Activated CD4-positive, alpha-beta T cell treated with anti-CD3 and anti-CD28 coated beads, Interleukin-2, amount 10 ng/mL, durations not matched to agents 7 days and 5 days (primary cell): Measurements from ENCODE around the gene ABR. TPM values are rescaled to one million over a fixed set of nuclear protein-coding genes. Genes with fewer than 3 reads are reported as not detected.
"Not testable (repeated sequence)": the region's sequence is repeated elsewhere in the genome, so short reads cannot be mapped to it uniquely, and the experiment has no call there.

Source experiments
- CTCF ChIA-PET: fragments of 350-600 bp; sonication (Branson Sonifier 250); formaldehyde crosslinking; loops from one replicate; lab custom pipeline; 2021; ENCODE audit warnings: antibody characterized with exemption; lab: Charles Lee
- POLR2A ChIA-PET: fragments of 350-600 bp; sonication (Branson Sonifier 250); formaldehyde crosslinking; loops from one replicate; lab custom pipeline; 2021; ENCODE audit warnings: antibody characterized with exemption; lab: Charles Lee
- DNase-seq: peaks from one replicate; pipeline ENCODE4 v3.0.0-alpha.2; 2020
- H3K27ac Mint-ChIP-seq: one replicate; pipeline ENCODE4 v1.8.0; 2021; ENCODE audit warnings: mild to moderate bottlenecking, moderate library complexity, mixed read lengths
- H3K27me3 Mint-ChIP-seq: one replicate; pipeline ENCODE4 v1.8.0; 2021; ENCODE audit warnings: mixed read lengths
- H3K36me3 Mint-ChIP-seq: one replicate; pipeline ENCODE4 v1.8.0; 2021; ENCODE audit warnings: low read depth, mixed read lengths
- H3K4me1 Mint-ChIP-seq: one replicate; pipeline ENCODE4 v1.8.0; 2021; ENCODE audit warnings: mixed read lengths
- H3K4me3 Mint-ChIP-seq: one replicate; pipeline ENCODE4 v1.8.0; 2021; ENCODE audit warnings: mild to moderate bottlenecking, moderate library complexity, mixed read lengths
- H3K9me3 Mint-ChIP-seq: one replicate; pipeline ENCODE4 v1.8.0; 2021; ENCODE audit warnings: mixed read lengths
- total RNA-seq, 2 experiments: library from RNA; stranded (reverse); gene quantifications; one replicate each; pipeline ENCODE4 v1.2.3, GENCODE V29; 2021

ABR gene
- total RNA-seq, 2 experiments from 2014 or later: 145 to 163 TPM

DNA sequence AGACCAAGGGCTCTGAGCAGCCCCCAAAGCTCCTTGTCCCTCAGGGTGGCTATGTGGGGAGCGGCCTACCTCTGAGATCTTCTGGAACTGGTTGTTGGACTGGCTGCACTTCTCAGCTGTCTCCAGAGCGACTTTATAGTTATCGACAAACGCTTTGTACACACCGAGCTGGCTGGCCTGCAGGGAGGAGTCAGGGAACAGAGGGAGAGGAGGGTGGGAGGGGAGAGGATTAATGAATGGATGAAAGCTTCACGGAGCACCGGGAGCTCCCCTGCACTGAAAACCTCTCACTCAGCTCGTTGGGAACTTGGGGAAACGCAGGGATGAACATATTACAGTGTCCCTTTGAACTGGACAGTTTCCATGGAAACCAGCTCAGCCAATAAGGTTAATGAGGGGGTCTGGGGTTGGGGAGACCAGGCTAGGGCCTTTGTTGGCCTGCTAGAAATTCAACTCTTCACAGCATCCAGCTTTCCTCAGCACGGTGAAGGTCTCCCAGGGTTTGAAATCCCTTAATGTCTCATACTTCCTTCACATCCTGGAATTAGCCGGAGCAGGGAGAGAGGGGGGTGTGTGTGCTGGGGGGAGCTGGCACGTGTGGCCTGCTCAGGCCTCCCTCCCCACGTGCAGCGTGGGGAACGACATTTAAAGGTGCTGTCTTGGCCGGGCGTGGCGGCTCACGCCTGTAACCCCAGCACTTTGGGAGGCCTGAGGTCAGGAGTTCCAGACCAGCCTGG, 96.2 kb downstream of the ABR start:
- Mint-ChIP-seq H3K9me3 (no peaks in the 10 kb centered on the region), H3K27me3 (no peaks in the 10 kb centered on the region), H3K27ac (no peak overlapping the region), H3K4me1 (no peaks in the 10 kb centered on the region), H3K36me3 (peaks cover 21% of the 10 kb centered on the region), H3K4me3 (no peak overlapping the region)
- DNase-seq: no peak
- CTCF ChIA-PET: interaction anchor here (0.9 kb wide), 1 partner anchor 25 kb away, joined by 3 read pairs; no protein-coding TSS in a partner anchor
- POLR2A ChIA-PET: no interaction called here

DNA sequence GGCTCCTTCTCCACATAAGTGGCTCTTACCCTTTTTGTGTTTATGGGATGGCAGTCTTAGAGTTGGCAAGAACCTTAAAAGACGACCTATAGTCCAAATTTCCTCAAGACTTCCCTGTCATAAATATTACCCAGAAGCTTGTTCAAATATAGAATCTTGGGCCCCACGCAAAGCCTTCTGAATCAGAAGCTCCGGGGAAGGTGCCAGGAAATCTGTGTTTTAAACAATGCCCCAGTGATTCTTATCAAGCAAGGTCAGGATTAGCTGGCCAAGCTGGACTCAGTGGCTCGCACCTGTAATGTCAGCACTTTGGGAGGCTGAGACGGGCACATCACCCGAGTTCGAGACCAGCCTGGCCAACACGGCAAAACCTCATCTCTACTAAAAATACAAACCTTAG, 97.2 kb downstream of the ABR start:
- DNase-seq: no peak
- Mint-ChIP-seq H3K9me3 (no peaks in the 10 kb centered on the region), H3K36me3 (peaks cover 25% of the 10 kb centered on the region), H3K27me3 (no peaks in the 10 kb centered on the region), H3K4me3 (no peak overlapping the region), H3K27ac (no peak overlapping the region), H3K4me1 (no peaks in the 10 kb centered on the region)
- ChIA-PET CTCF (interaction anchor here (0.7 to 0.9 kb wide), 2 partner anchors 26 to 59 kb away, joined by 3 read pairs; no protein-coding TSS in a partner anchor), POLR2A (no interaction called here)

DNA sequence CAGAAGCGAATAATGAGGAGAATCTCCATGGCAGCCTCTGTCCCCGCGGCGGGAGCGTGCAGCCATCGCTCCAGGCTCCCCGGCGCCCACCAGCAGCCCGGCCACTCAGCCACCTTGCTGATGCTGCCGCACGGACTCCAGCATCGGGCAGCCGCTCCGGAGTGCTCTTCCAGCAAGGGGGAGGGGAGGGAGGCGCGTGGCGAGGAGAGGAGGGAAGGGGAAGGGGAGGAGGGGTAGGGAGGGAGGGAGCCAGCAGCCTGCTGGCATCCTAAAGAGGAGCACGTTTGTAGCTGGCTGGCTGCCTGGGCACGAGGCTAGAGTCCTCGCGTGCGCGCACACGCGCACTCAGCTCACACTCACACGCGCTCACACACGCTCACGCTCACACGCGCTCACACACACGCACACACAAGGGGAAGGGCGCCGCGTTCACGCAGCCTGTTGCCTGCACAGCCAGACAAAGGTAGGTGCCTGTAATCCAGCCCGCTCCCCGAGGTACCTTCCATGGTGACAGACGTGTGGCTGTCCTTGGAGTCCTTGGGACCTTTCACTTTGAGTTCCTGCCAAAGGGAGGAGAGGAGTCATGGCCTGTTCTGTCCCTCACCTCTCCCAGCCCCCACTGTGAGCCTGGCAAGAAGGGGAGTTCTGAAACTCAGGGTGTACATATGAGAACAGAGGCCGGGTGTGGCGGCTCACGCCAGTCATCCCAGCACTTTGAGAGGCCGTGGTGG, 100.8 kb downstream of the ABR start:
- Mint-ChIP-seq H3K4me1 (no peaks in the 10 kb centered on the region), H3K27ac (no peak overlapping the region), H3K4me3 (no peak overlapping the region), H3K9me3 (no peaks in the 10 kb centered on the region), H3K27me3 (no peaks in the 10 kb centered on the region), H3K36me3 (peaks cover 20% of the 10 kb centered on the region)
- ChIA-PET CTCF (interaction anchor here (0.6 kb wide), 1 partner anchor 282 kb away, joined by 3 read pairs; no protein-coding TSS in a partner anchor), POLR2A (no interaction called here)
- no peak for DNase-seq

DNA sequence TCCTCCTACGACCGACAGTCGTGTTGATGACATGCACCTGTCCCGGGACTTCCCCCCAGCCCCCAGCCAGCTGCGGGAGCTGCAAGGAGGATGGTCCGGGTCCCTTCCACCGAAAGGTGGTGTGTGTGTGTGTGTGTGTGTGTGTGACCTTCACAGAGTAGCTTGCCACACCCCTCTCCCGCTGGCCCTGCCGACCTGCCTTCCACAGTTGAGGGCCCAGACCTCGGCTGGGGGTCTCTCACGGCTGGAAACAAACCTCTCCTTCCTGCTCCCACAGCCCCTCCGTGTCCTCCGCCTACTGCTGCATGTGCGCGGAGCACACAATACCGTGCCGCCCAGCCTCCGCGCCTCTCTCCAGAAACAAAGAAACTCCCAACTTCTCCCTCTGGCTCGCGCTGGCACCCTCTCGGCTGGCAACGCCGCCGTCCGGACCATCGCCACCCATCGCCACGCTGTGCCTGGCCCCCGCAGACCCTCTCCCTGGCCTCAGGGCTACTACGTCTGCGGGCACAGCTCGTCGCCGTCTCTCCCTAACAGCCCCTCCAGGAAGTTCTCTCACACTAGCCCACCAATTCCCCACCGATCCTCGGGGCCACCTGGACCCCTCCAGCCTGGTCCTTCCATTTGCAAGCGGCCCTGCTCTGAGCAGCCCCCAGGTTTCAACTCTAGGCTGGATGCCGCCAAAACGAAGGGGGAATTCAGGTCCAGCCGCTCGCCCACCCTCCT, 101.6 kb downstream of the ABR start:
- no peak for DNase-seq
- H3K36me3 Mint-ChIP-seq: peaks cover 18% of the 10 kb centered on the region
- no peaks in the 10 kb centered on the region for H3K4me1 Mint-ChIP-seq
- peak overlapping the region; percentile 34 for H3K4me3 Mint-ChIP-seq
- H3K27me3 Mint-ChIP-seq: no peaks in the 10 kb centered on the region
- ChIA-PET CTCF (interaction anchor here (0.6 kb wide), 1 partner anchor 283 kb away, joined by 3 read pairs; no protein-coding TSS in a partner anchor), POLR2A (interaction anchor here (0.5 kb wide), 1 partner anchor 133 kb away, joined by 3 read pairs; no protein-coding TSS in a partner anchor)
- H3K9me3 Mint-ChIP-seq: no peaks in the 10 kb centered on the region
- H3K27ac Mint-ChIP-seq: no peak overlapping the region

DNA sequence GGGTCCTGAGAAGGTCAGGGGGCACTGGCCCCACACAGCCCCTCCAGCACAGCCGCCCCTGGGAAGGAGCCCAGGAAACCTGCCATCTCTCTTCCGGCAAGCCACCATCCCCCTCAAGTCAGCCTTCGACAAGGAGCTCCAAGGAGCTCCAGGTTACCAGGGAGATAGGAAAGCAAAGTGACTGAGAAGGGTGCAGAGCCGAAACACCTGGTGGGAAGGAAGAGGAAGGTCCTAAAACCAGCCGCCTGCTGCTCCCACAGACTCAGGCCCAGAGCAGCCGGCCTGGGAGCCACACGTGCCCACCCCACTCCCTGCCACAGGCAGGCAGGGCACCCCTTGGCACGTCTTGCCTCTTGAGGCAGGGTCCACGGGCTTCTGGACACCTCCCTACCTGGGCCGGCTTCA, 102.2 kb downstream of the ABR start:
- H3K9me3 Mint-ChIP-seq: no peaks in the 10 kb centered on the region
- POLR2A ChIA-PET: interaction anchor here (0.5 kb wide), 1 partner anchor 133 kb away, joined by 3 read pairs; no protein-coding TSS in a partner anchor
- no peak overlapping the region for H3K27ac Mint-ChIP-seq
- H3K36me3 Mint-ChIP-seq: peaks cover 18% of the 10 kb centered on the region
- no peaks in the 10 kb centered on the region for H3K27me3 Mint-ChIP-seq
- no peak overlapping the region for H3K4me3 Mint-ChIP-seq
- CTCF ChIA-PET: no interaction called here
- DNase-seq: no peak
- H3K4me1 Mint-ChIP-seq: no peaks in the 10 kb centered on the region

DNA sequence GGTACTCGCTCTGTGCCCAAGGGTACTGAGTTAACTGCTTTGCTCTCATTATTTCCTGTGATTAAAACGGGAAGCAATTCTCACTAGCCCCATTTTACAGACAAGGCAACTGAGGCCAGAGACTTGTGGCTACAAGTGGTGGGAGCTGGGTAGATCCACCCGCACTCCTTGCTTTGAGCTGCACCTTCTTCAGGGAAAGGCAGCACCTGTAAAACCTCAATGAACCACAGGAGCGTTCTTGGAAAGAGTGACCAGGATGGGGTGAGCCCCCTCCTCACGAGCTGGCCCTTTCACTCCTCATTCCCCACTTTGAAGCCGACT, 102.8 kb downstream of the ABR start:
- no peak for DNase-seq
- no peaks in the 10 kb centered on the region for H3K27me3 Mint-ChIP-seq
- H3K9me3 Mint-ChIP-seq: no peaks in the 10 kb centered on the region
- peaks cover 17% of the 10 kb centered on the region for H3K36me3 Mint-ChIP-seq
- no peak overlapping the region for H3K4me3 Mint-ChIP-seq
- no peaks in the 10 kb centered on the region for H3K4me1 Mint-ChIP-seq
- CTCF ChIA-PET: no interaction called here
- POLR2A ChIA-PET: no interaction called here
- H3K27ac Mint-ChIP-seq: no peak overlapping the region

DNA sequence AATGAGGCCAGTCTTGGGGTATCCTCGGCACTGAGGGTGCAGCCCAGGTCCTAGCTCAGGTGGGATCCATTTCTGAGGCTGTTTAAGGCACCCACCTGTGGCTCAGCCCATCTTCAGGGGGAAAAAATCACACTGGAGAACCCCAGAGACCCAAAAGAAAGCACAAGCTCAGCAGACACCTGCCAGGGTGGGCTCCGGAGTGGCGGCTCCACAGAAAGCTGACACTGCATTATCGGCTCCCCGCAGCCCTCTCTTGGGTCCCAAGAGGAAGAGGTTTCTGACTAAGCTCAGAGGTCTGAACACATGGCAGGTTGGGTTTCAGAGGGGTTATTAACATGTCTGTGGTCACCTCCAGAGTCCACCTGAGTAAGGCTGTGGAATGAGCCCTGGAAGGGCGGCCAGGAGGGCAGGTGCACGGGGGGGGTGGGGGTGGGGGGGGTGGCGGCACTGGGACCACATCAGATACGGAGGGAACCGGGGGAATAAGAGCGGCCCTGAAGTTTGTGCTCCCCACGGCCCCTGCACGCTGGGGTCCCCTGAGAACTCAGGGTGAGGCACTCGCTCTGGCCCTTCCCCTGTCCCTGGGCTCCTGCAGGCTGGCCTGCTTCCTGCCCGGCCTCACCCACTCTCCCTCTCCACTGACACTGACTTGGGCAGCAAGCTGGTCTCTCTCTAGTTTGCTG, 103.3 kb downstream of the ABR start:
- no peaks in the 10 kb centered on the region for H3K9me3 Mint-ChIP-seq
- H3K4me1 Mint-ChIP-seq: no peaks in the 10 kb centered on the region
- H3K27ac Mint-ChIP-seq: no peak overlapping the region
- no peaks in the 10 kb centered on the region for H3K27me3 Mint-ChIP-seq
- no peak for DNase-seq
- POLR2A ChIA-PET: no interaction called here
- no peak overlapping the region for H3K4me3 Mint-ChIP-seq
- CTCF ChIA-PET: interaction anchor here (0.5 to 1.5 kb wide), 2 partner anchors 12 to 15 kb away, joined by 3 read pairs; no protein-coding TSS in a partner anchor
- peaks cover 16% of the 10 kb centered on the region for H3K36me3 Mint-ChIP-seq

DNA sequence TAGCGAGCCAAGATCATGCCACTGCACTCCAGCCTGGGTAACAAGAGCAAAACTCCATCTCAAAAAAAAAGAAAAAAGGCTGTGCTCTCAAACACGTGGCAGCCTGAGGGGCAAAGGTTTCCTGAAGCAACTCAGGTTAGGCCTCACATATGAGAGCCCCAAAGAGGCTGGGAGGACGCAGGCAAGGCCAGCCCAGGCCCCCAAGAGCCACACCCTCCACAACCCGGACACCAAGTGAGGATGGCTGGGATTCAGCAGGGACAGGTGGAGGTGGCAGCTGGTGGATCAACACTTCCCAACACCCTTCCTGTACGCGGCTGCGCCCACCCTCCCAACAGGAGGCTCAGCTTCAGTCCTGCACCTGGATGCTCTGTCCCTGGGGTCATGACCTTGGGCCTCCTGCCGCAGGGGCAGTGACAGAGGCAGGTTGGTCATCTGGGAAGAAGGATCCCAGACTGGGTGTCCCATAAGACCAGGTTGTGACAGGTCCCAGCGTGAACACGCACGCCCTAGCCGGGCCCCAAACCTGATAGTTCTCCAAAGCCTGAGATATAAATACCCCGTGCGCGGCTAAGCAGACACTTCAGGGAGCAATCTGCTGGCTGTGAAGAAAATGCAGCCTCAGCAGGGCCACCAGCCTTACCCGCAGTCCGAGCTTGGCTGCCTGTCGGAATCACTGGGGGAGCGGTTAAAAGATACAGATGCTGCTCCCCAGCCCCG, 104.7 kb downstream of the ABR start:
- H3K27me3 Mint-ChIP-seq: no peaks in the 10 kb centered on the region
- peaks cover 17% of the 10 kb centered on the region for H3K36me3 Mint-ChIP-seq
- no peaks in the 10 kb centered on the region for H3K9me3 Mint-ChIP-seq
- ChIA-PET POLR2A (no interaction called here), CTCF (interaction anchor here (1.5 kb wide), 1 partner anchor 17 kb away, joined by 3 read pairs; no protein-coding TSS in a partner anchor)
- no peak overlapping the region for H3K4me3 Mint-ChIP-seq
- DNase-seq: no peak
- H3K4me1 Mint-ChIP-seq: no peaks in the 10 kb centered on the region
- H3K27ac Mint-ChIP-seq: no peak overlapping the region

DNA sequence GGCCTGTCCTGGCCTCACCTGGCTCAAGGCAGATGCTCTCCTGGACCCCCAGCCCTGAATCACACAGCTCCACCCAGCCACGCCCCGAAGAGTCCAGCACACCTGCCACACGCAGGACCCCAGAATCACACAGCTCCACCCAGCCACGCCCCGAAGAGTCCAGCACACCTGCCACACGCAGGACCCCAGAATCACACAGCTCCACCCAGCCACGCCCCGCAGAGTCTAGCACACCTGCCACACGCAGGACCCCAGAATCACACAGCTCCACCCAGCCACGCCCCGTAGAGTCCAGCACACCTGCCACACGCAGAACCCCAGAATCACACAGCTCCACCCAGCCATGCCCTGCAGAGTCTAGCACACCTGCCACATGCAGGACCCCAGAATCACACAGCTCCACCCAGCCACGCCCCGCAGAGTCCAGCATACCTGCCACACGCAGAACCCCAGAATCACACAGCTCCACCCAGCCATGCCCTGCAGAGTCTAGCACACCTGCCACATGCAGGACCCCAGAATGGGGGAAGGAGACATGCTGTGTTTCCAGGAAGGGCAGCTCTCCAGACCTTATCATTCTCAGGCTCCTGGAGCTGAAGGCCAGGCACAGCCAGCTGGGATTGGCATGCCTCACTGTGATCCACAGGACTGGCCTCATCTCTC, 105.7 kb downstream of the ABR start:
- DNase-seq, POLR2A ChIA-PET, H3K27ac Mint-ChIP-seq, CTCF ChIA-PET, H3K4me1 Mint-ChIP-seq, H3K4me3 Mint-ChIP-seq, H3K27me3 Mint-ChIP-seq, H3K9me3 Mint-ChIP-seq: not testable (repeated sequence)
- H3K36me3 Mint-ChIP-seq: peaks cover 18% of the 10 kb centered on the region

DNA sequence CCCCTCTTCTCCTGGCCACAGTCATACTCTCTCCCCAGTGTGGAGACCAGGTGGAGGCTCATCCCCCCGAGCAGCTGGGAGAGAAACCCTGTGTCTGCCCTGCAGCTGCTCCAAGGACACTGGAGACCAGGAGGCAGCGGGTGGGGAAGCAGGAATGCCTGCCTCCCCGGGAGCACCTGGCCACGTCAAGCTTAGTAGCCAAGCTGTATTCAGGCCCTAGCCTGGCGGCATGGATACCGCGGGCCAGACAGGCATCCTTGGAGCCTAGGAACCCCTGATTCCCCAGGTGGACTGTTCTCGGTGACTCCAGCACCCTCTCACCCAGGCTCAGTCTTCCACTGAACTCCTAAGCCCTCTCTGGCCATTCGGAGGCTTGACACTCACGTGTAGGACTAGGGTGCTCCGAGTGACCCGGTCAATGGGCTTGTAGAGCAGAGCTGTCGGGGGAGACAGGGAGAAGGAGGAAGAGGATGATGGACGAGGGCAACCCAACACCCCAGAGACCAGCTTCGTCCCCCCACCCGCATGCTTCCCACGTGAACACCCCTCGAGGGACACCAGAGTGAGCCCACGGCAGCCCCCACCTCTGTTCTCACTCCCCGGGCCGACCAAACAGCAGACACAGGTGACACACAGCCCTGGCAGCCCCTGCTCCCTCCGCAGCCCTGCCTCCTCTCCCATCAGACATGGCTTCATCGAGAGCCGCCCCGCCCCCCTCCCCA, 106.4 kb downstream of the ABR start:
- Mint-ChIP-seq H3K9me3 (peaks cover 3% of the 10 kb centered on the region), H3K36me3 (peaks cover 21% of the 10 kb centered on the region), H3K4me1 (no peaks in the 10 kb centered on the region), H3K27ac (no peak overlapping the region), H3K4me3 (no peak overlapping the region), H3K27me3 (no peaks in the 10 kb centered on the region)
- ChIA-PET POLR2A (no interaction called here), CTCF (no interaction called here)
- DNase-seq: no peak

DNA sequence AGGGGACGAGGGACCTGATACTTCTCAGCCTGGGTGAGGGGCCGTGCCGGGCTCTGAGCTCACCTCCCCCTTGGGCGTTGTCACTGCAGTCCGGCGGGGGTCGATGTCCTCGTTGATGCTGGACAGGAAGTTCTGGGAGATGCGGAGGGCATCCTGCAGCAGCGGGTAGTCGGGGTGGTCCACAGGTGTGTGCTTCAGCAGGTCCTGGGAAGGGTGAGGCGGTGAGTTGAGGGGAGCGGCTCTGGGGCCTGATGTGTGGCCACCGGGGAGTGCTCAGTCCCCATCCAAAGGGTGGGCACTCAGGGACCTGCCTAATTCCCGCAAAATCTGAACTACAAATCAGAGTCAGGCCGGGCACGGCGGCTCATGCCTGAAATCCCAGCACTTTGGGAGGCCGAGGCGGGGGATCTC, 107.2 kb downstream of the ABR start:
- no peak overlapping the region for H3K4me3 Mint-ChIP-seq
- H3K4me1 Mint-ChIP-seq: no peaks in the 10 kb centered on the region
- H3K36me3 Mint-ChIP-seq: peaks cover 27% of the 10 kb centered on the region
- CTCF ChIA-PET: no interaction called here
- POLR2A ChIA-PET: no interaction called here
- peak overlapping the region; percentile 25 for H3K27ac Mint-ChIP-seq
- no peaks in the 10 kb centered on the region for H3K27me3 Mint-ChIP-seq
- H3K9me3 Mint-ChIP-seq: peaks cover 3% of the 10 kb centered on the region
- no peak for DNase-seq
